GM12874 (cell line): ENCODE data around the gene PIP5K1B.

Experiments
- TF ChIP-seq, protein P1 (sequence below): IDR thresholded peaks from 2 replicates; pipeline ENCODE4 v1.5.1; 2011; ENCODE audit warnings: low read depth, mild to moderate bottlenecking, control low read depth, low read length, moderate library complexity; ENCODE audit not compliant: insufficient read depth

The PIP5K1B gene

DNA sequence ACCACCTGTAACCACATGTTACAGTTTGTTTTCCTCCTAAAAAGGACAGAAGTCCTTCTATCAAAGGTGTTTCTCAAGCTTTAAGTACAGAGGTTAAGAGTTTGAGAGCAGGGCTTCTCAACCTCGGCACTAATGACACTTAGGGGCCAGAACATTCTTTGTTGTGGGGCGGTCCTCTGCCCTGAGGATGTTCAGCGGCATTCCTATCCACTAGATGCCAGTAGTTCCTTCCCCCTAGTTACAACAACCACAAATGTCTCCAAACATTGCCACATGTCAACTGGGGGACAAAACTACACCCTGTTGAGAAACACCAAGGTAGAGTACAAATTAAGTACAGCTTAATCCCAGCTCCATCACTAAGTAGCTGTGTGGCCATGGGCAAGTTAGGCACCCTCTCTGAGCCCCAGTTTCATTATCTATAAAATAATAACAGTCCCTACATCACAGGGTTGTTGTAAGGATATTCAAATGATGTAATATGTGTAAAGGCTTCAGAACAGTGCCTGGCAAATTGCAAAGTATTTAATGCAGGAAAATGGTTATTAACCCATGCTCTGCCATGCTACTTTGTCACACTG is 44.6 kb downstream of the PIP5K1B start:
- TF ChIP-seq, protein P1, sequence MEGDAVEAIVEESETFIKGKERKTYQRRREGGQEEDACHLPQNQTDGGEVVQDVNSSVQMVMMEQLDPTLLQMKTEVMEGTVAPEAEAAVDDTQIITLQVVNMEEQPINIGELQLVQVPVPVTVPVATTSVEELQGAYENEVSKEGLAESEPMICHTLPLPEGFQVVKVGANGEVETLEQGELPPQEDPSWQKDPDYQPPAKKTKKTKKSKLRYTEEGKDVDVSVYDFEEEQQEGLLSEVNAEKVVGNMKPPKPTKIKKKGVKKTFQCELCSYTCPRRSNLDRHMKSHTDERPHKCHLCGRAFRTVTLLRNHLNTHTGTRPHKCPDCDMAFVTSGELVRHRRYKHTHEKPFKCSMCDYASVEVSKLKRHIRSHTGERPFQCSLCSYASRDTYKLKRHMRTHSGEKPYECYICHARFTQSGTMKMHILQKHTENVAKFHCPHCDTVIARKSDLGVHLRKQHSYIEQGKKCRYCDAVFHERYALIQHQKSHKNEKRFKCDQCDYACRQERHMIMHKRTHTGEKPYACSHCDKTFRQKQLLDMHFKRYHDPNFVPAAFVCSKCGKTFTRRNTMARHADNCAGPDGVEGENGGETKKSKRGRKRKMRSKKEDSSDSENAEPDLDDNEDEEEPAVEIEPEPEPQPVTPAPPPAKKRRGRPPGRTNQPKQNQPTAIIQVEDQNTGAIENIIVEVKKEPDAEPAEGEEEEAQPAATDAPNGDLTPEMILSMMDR = no peak

DNA sequence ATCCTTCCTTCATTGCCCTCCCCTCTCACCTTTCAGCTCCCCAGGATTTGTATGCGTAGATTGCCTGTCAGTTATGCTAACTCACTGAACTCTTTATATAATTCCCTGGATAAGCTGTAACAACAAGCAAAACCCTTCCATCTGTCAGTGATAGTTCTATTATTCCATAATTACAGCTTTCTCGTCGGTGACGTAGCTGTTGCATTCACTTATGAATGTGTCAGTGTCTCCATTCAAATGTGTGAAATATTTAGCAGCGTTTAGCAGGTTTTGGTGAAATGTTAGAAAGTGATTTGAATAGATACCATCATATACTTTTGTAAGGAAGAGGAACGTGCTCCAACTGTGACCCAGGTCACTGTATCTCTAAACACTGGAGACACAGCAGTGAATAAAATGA is 45.2 kb downstream of the PIP5K1B start:
- TF ChIP-seq, protein P1 = no peak

DNA sequence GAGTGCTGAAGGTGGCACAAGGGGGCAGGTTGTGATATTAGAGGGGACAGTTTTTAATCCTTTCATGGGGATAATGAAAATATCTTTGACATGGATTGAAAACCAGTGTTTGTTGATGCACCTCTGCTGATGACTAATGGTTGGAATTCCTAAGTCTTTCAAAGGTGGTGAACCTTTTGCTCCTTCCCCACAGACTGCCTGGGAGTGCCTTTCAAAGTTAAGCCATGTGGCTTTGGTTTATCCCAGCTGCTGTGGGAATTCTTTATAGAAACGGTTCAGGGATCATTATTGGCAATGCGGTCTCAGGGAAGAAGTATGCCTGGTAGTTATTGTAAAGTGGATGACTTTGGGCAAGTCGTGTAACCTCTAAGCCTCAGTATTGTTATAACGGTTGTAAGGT is 45.7 kb downstream of the PIP5K1B start:
- TF ChIP-seq, protein P1 = no peak

DNA sequence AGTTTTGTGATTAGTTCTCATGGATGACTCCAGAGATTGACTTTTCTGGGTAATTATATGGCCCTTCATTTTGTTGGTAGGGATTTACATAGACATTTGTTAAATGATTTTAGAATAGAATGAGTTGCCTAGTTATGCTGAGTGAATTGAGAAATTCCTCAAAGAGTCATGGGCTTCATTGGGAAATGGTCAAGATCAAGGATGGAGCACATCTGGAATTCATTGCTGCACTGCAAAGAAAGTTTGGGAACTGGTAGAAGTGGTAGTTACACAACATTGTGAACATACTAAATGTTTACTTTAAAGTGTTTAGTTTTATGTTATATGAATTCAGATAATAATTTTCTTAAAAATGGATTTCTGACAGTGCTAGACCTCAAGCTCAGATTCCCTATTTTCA is 46.5 kb downstream of the PIP5K1B start:
- TF ChIP-seq, protein P1 = no peak

DNA sequence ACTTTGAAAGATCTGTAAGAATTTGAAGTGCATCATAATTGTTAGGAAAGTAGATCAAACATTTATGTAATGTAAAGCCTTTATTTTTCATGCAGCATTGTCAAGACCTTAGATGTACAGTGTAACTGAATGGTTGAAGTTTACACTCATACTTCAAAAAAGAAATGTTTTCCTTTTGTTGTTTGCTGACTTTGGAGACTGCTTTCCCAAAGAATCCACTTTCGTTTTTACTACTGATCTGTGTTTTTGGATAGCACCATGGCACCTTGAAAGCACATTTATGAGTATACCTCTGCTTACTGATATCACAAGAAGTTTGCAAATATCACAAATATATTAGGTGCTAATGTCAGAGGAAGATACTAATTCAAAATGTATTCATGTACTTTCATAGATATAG is 50.0 kb downstream of the PIP5K1B start:
- TF ChIP-seq, protein P1 = no peak

DNA sequence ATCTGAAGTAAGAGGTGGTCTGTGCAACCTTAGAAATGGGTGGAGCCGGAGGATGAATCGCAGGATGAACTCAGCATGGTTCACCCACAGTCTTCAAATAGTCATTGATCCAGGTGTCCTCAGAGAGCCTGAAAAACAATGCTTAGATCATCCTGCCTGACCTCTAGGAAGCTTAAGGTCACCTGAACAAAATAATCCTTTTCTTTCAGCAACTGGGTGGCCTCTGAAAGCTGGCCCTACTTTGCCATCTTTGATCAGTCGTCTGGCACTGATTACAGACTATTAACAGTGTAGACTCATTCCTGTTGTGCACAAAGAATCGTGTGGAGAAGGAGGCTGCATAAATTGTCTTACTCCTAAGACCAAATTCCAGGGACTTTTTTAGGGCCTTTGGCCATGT is 50.7 kb downstream of the PIP5K1B start:
- TF ChIP-seq, protein P1 = no peak

DNA sequence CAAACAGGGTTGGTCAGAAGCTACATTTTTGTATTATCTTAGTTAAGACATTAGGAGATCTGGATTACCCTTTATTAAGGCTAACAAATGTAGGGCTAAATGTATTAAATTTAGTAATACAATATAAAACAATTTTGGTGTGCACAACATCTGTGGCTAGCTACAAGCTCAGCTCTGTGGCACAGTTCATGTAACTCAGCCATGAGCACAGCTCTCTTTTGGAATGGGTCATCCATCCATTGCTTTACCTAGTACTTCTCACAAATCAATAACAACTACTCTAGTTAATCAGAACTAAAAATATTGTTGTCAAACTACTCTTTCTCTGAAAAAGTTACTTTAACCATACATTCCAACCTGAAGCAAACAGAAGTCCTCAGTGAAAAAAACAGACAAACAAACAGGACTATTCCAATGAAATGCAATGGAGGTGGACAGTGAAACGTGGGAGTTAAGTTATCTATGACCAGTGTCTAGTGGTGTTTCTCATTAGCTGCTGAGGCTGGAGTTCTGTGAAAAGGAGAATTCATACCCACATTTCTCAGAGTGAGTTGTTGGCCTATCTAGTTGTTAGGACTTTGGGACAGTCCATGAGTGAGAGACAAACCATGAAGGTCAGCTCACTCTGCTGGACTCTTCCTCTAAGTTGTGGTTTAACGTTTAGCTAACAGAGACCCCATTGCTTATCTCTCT is 55.1 kb downstream of the PIP5K1B start:
- TF ChIP-seq, protein P1 = no peak
